NT2/D1 (cell line): ENCODE results near the gene RSPH6A.
"Not testable (repeated sequence)": the region's sequence is repeated elsewhere in the genome, so short reads cannot be mapped to it uniquely, and the experiment has no call there.

Source experiments
- DNase-seq: peaks from one replicate; pipeline ENCODE4 v3.0.0-alpha.2; 2011; ENCODE audit warnings: low read depth, low spot score
- H3K27me3 ChIP-seq: 2 replicates; pipeline ENCODE4 v1.6.0; 2011; ENCODE audit warnings: mild to moderate bottlenecking; ENCODE audit not compliant: insufficient read length, insufficient read depth
- H3K36me3 ChIP-seq: 2 replicates; pipeline ENCODE4 v1.6.1; 2011; ENCODE audit warnings: mild to moderate bottlenecking, low read length, mixed read lengths; ENCODE audit not compliant: insufficient read depth, insufficient read length
- H3K4me1 ChIP-seq: 2 replicates; pipeline ENCODE4 v1.5.1; 2011; ENCODE audit not compliant: insufficient read depth, insufficient read length
- H3K4me3 ChIP-seq: 2 replicates; pipeline ENCODE4 v1.5.1; 2011; ENCODE audit warnings: low read depth; ENCODE audit not compliant: insufficient read length
- H3K9ac ChIP-seq: 2 replicates; pipeline ENCODE4 v1.6.0; 2011; ENCODE audit warnings: low read depth; ENCODE audit not compliant: insufficient read length
- H3K9me3 ChIP-seq: 2 replicates; pipeline ENCODE4 v1.5.1; 2011; ENCODE audit warnings: mild to moderate bottlenecking, low read length; ENCODE audit not compliant: insufficient read depth
- SUZ12 ChIP-seq: IDR thresholded peaks from 2 replicates; pipeline ENCODE4 v1.6.1; 2011; ENCODE audit not compliant: insufficient read length, insufficient read depth; ENCODE audit errors: extremely low read depth
- YY1 ChIP-seq: IDR thresholded peaks from 2 replicates; pipeline ENCODE4 v1.6.1; 2011; ENCODE audit not compliant: insufficient read length, insufficient read depth
- ZNF274 ChIP-seq: IDR thresholded peaks from 2 replicates; pipeline ENCODE4 v1.6.1; 2011; ENCODE audit warnings: mild to moderate bottlenecking, low read depth, low read length

Gene RSPH6A

DNA sequence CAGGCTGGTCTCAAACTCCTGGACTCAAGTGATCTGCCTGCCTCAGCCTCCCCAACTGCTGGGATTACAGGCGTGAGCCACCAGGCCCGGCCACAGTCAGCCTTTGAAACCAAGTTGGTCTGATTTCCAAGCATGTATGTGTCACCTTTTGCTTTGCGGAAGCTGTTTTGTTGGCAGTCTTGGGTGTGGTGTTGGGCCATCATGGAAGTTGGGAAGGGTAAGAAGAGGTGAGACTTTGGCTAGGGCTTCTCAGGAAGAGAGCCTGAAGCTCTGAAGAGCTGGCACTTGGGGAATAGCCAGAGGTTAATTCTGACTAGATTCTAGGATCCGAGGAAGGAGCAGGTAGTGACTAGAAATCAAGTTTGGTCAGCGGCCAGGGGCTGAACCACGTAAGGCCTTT is 2.8 kb downstream of the RSPH6A start:
- TF ChIP-seq ZNF274 = no peak
- no peak for TF ChIP-seq SUZ12
- TF ChIP-seq YY1 = no peak
- DNase-seq = no peak
- H3K27me3 ChIP-seq = no peaks in the 10 kb centered on the region
- peaks cover 3% of the 10 kb centered on the region for H3K4me1 ChIP-seq
- H3K36me3 ChIP-seq = no peaks in the 10 kb centered on the region
- H3K4me3 ChIP-seq = no peak overlapping the region
- H3K9me3 ChIP-seq = no peaks in the 10 kb centered on the region
- H3K9ac ChIP-seq = no peak overlapping the region

DNA sequence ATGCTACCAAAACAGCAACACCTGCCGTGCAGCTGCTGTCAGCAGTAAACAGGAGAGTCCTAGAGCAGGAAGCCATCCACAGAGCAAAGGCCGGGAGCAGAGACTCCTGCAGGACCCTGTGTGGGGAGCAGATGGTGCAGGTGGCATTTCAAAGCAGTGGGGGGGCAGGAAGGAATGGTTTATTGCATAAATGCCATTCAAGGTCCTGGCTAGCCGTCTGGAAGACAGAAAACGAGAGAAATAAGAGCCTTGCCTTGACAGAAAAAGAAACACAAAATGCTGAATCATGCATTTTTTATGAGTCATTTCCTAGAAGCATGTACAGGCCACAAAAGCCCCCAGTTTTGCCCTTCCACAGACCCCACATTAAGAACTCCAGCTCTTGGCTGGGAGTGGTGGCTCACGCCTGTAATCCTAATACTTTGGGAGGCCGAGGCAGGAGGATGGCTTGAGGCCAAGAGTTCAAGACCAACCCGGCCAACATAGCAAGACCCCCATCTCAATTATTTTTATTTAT is 5.4 kb downstream of the RSPH6A start:
- no peak for DNase-seq

DNA sequence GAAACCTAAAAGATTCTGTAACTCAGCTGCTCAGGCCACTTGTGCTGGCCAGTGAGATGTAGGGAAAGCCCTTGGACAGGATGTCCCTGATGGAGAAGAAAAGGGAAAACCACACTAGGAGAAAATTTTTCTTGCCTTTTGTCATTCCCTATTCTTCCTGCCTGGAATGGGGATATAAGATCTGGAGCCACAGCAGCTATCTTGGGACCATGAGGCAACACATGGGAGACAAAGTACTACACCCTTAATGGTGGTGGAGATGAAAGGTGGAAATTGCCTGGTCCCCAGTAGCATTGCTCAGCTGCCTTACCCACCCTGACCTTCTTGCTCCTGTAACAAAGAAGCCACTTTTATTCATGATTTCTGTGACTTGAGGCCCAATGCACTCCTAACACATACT is 9.4 kb downstream of the RSPH6A start:
- H3K9ac ChIP-seq = no peak overlapping the region
- DNase-seq = no peak
- H3K4me1 ChIP-seq = peaks cover 2% of the 10 kb centered on the region
- TF ChIP-seq SUZ12 (no peak), YY1 (no peak), ZNF274 (no peak)
- no peaks in the 10 kb centered on the region for H3K36me3 ChIP-seq
- H3K9me3 ChIP-seq = no peaks in the 10 kb centered on the region
- H3K27me3 ChIP-seq = no peaks in the 10 kb centered on the region
- no peak overlapping the region for H3K4me3 ChIP-seq

More for the DNA sequence above, 5.4 kb downstream of the RSPH6A start:
- no peak overlapping the region for H3K9ac ChIP-seq
- no peaks in the 10 kb centered on the region for H3K27me3 ChIP-seq
- H3K4me1 ChIP-seq = peaks cover 3% of the 10 kb centered on the region
- no peaks in the 10 kb centered on the region for H3K9me3 ChIP-seq
- no peaks in the 10 kb centered on the region for H3K36me3 ChIP-seq
- no peak overlapping the region for H3K4me3 ChIP-seq
- TF ChIP-seq ZNF274 = no peak
- TF ChIP-seq SUZ12 = no peak
- TF ChIP-seq YY1 = no peak

DNA sequence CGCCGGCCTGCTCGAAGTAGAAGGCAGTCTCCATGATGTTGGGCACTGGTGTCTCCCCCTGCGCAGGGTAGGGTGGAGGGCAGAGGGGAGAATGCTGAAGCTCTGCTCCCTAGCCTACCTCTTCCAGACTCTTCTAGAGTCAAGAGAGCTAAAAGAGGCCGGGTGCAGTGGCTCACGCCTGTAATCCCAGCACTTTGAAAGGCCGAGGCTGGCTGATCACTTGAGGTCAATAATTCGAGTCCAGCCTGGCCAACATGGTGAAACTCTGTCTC is 10.2 kb downstream of the RSPH6A start:
- Histone ChIP-seq H3K9ac (no peak overlapping the region), H3K4me3 (no peak overlapping the region), H3K4me1 (peaks cover 4% of the 10 kb centered on the region), H3K9me3 (no peaks in the 10 kb centered on the region), H3K36me3 (no peaks in the 10 kb centered on the region), H3K27me3 (no peaks in the 10 kb centered on the region)
- no peak for DNase-seq
- TF ChIP-seq SUZ12 (no peak), ZNF274 (no peak), YY1 (no peak)

DNA sequence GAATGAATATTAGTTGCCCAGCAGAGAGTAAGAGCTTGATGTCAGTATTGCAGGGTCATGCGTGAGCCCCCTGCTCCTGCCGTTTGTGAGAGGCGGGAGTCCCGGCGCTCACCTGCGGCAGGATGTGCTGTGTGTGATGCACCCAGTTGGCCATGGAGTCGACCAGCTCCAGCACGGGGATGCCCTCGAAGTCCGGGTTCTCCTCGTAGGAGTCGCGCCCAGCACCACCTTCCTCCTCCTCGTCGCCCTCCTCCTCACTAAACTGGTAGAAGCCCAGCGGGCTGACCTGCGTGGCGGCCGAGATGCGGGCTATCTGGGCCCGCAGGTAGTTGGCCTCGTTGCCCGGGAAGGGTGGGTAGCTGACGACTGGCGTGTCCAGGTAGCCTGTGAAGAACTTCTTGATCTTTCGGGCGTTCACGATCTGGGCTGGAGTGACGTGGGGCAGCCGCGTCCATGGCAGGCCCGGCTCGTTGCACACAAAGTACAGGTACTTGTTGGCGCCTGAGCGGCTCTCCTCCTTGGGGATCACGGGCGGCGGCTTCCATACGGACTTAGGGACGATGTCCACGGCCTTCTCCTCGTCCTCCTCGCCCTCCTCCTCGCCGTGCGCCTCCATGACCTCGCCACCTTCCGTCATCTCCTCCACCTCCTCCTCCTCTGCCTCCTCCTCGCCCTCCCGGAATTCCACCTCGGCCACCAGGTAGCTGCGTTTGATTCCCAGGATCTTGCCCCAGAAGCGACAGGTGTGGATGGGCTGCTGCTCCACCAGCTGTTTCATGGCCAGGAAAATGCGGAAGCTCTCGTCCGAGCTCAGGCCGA is 10.8 kb downstream of the RSPH6A start:
- Histone ChIP-seq H3K4me1 (peaks cover 4% of the 10 kb centered on the region), H3K4me3 (no peak overlapping the region), H3K27me3 (no peaks in the 10 kb centered on the region), H3K36me3 (no peaks in the 10 kb centered on the region), H3K9me3 (no peaks in the 10 kb centered on the region), H3K9ac (no peak overlapping the region)
- TF ChIP-seq YY1 (no peak), SUZ12 (no peak), ZNF274 (no peak)
- DNase-seq = no peak

DNA sequence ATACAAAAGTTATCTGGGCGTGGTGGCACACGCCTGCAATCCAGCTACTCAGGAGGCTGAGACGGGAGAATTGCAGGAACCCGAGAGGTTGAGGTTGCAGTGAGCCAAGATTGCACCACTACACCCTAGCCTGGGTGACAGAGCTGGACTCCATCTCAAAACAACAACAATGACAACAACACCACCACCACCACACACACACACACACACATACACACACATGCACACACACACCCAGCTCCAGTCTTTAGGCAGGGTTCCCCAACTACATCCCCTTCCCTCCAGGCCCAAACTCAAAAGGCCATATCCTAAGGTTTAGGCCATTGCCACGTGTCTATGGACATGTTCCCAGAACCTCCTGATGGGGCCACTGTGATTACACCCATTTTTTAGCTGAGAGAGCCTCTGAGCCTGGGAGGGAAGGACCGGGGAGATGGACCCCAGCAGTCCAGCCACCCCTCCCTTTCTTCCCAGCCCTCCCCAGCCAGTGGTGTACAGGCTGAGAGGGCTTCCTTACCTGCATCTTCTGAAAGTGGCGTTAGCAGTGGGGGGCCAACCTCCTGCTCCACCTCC is 13.4 kb downstream of the RSPH6A start:
- Histone ChIP-seq H3K4me3 (no peak overlapping the region), H3K36me3 (no peaks in the 10 kb centered on the region), H3K9ac (no peak overlapping the region), H3K9me3 (no peaks in the 10 kb centered on the region), H3K27me3 (no peaks in the 10 kb centered on the region), H3K4me1 (peaks cover 5% of the 10 kb centered on the region)
- DNase-seq = no peak
- no peak for TF ChIP-seq SUZ12

DNA sequence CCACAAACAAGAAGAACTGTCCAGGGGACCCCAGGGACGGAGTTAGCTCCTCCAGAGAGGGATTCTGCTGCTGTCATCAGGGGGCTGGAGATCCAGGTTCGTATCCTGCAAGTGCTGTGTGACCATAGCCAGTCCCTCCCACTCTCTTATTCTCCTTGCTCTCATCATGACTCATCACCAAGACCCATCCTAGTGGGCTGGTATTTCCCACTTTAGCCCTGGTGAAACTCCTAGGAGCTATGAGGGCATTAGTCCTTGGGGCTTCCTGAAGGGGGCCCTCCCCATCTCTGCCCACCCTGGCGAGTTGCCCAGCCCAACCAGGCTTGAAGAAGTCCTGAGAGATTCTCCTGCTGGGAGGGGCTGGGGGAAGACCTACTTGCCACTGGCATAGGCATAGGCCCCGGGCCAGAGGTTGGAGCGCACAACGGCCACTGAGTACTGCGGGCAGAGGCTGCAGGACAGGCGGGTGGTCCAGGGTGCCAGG is 15.0 kb downstream of the RSPH6A start:
- Histone ChIP-seq H3K4me3 (no peak overlapping the region), H3K9me3 (no peaks in the 10 kb centered on the region), H3K9ac (peak overlapping the region; percentile 56), H3K27me3 (no peaks in the 10 kb centered on the region), H3K4me1 (peaks cover 5% of the 10 kb centered on the region), H3K36me3 (no peaks in the 10 kb centered on the region)
- TF ChIP-seq SUZ12 = no peak
- TF ChIP-seq ZNF274 = no peak
- TF ChIP-seq YY1 = no peak
- no peak for DNase-seq

DNA sequence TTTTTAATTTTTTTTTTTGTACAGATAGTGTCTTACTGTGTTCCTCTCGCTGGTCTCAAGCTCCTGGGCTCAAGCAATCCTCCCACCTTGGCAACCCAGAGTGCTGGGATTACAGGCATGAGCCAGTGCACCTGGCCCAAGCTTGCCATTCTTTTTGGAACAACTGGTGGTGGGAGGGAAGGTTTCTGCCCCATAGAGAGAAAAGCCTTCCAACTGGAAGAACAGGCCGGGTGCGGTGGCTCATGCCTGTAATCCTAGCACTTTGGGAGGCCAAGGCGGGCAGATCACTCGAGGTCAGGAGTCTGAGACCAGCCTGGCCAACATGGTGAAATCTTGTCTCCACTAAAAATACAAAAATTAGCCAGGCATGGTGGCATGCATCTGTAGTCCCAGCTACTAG is 15.6 kb downstream of the RSPH6A start:
- H3K4me1 ChIP-seq, H3K4me3 ChIP-seq, H3K9me3 ChIP-seq, H3K9ac ChIP-seq, H3K27me3 ChIP-seq, DNase-seq, H3K36me3 ChIP-seq: not testable (repeated sequence)
